Measurements from ENCODE around the gene ERI3.

Gene ERI3

DNA sequence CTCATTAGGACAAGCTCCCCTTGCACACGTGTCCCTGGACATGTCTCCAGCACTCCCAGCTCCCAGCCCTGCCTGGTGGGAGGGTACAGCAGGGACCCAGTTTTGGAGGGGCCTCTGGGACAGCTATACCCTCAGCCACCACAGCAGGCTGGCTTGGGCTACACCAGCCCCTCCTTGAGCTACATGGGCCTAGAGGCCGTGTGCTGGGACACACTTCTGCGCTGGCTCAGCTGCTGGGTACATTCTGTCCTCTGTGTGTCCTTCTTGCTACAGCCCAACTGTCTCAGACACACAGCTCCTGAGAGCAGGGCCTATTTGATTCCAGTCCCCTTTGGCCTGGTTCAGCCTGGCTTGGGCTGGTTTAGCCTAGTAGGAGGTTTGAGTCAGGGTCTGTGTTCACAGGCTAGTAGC is 115.1 kb downstream of the ERI3 start:
- TF ChIP-seq, protein P1, sequence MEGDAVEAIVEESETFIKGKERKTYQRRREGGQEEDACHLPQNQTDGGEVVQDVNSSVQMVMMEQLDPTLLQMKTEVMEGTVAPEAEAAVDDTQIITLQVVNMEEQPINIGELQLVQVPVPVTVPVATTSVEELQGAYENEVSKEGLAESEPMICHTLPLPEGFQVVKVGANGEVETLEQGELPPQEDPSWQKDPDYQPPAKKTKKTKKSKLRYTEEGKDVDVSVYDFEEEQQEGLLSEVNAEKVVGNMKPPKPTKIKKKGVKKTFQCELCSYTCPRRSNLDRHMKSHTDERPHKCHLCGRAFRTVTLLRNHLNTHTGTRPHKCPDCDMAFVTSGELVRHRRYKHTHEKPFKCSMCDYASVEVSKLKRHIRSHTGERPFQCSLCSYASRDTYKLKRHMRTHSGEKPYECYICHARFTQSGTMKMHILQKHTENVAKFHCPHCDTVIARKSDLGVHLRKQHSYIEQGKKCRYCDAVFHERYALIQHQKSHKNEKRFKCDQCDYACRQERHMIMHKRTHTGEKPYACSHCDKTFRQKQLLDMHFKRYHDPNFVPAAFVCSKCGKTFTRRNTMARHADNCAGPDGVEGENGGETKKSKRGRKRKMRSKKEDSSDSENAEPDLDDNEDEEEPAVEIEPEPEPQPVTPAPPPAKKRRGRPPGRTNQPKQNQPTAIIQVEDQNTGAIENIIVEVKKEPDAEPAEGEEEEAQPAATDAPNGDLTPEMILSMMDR (IDR thresholded peaks at IDR 0.05; ENCODE audit: low read length), result no peak
- no peak for TF ChIP-seq EZH2 (IDR thresholded peaks at IDR 0.05; ENCODE audit: borderline replicate concordance, low read length)
- Histone ChIP-seq H3K9me2 (ENCODE audit: low read depth, low read length) (no peaks in the 10 kb centered on the region), H3K9ac (ENCODE audit: low read length) (no peak overlapping the region), H3K4me1 (ENCODE audit: insufficient read depth, low read length, severe bottlenecking) (no peaks in the 10 kb centered on the region), H3K79me2 (ENCODE audit: insufficient read depth, low read length) (no peaks in the 10 kb centered on the region), H3F3A (ENCODE audit: insufficient read depth, low read length) (no peaks in the 10 kb centered on the region), H4K20me1 (ENCODE audit: insufficient read depth, low read length) (no peaks in the 10 kb centered on the region), H3K9me3 (ENCODE audit: low read length) (no peaks in the 10 kb centered on the region), H3K36me3 (ENCODE audit: insufficient read depth, low read length) (no peaks in the 10 kb centered on the region), H3K4me2 (ENCODE audit: low read length) (no peak overlapping the region), H2AFZ (ENCODE audit: low read length) (no peak overlapping the region), H3K4me3 (ENCODE audit: low read depth, low read length, poor library complexity, severe bottlenecking) (no peak overlapping the region), H3K27me3 (ENCODE audit: insufficient read depth, low read length) (no peaks in the 10 kb centered on the region), H3K27ac (ENCODE audit: low read depth, low read length, poor library complexity, severe bottlenecking) (no peak overlapping the region)

DNA sequence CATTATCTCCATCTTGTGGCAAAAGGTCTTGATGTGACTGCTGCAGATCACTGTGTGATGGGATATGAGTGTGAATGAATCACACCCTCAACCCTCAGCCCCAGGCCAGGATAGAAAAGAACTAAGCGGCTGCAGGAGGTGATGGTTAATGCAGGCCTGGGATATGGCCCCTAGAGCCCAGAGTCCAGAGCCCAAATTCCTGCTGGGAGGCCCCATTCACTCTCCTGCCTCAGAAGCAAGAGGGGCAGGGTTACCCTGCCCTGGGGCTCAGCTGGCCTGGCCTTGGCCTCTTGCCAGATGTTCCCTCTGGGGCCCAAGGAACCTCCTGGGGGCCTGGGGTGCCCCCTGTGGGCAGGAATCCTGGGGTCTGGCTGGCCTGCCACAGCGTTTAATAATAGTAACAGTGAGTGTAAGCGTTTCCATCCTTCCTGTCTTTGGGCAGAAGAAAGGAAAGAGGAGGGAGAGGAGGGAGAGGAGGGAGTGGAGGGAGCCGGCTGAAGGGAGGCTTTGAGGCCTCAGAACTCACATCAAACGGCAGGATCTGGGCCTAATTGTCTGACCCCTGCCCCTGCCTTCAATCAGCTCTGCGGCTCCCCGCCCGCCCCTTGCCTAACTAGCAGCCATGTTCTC is 115.6 kb downstream of the ERI3 start:
- Histone ChIP-seq H3K4me1 (ENCODE audit: insufficient read depth, low read length, severe bottlenecking) (no peaks in the 10 kb centered on the region), H3K27ac (ENCODE audit: low read depth, low read length, poor library complexity, severe bottlenecking) (no peak overlapping the region)

DNA sequence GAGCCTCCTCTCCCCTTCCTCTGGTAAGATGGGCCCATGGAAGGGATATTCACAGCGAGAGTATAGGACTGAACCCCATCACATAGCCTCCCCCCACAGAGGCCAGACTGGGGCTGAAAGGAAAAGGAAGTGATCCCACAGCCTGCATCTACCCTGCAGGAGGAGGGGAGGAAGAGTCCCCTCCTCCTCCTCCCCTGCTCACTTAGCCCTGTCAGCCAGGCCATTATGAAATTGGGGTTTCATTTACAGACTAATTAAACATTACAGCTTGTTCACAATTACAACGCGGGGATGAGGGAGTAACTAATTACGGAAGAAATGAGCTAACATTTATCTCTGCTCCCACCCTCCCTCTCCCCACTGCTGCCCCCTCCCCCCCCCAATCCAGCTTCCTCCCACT is 116.4 kb downstream of the ERI3 start:
- Histone ChIP-seq H3K9me2 (ENCODE audit: low read depth, low read length) (no peaks in the 10 kb centered on the region), H3K9ac (ENCODE audit: low read length) (no peak overlapping the region), H3K36me3 (ENCODE audit: insufficient read depth, low read length) (no peaks in the 10 kb centered on the region), H3K79me2 (ENCODE audit: insufficient read depth, low read length) (no peaks in the 10 kb centered on the region), H3K4me2 (ENCODE audit: low read length) (no peak overlapping the region), H3K9me3 (ENCODE audit: low read length) (no peaks in the 10 kb centered on the region), H3K4me1 (ENCODE audit: insufficient read depth, low read length, severe bottlenecking) (no peaks in the 10 kb centered on the region), H3K4me3 (ENCODE audit: low read depth, low read length, poor library complexity, severe bottlenecking) (no peak overlapping the region), H4K20me1 (ENCODE audit: insufficient read depth, low read length) (no peaks in the 10 kb centered on the region), H3F3A (ENCODE audit: insufficient read depth, low read length) (no peaks in the 10 kb centered on the region), H3K27ac (ENCODE audit: low read depth, low read length, poor library complexity, severe bottlenecking) (no peak overlapping the region), H2AFZ (ENCODE audit: low read length) (no peak overlapping the region), H3K27me3 (ENCODE audit: insufficient read depth, low read length) (no peaks in the 10 kb centered on the region)
- TF ChIP-seq EZH2 (IDR thresholded peaks at IDR 0.05; ENCODE audit: borderline replicate concordance, low read length), result no peak
- TF ChIP-seq, protein P1 (IDR thresholded peaks at IDR 0.05; ENCODE audit: low read length), result no peak

More for the DNA sequence above, 115.6 kb downstream of the ERI3 start:
- Histone ChIP-seq H4K20me1 (ENCODE audit: insufficient read depth, low read length) (no peaks in the 10 kb centered on the region), H3K9me2 (ENCODE audit: low read depth, low read length) (no peaks in the 10 kb centered on the region), H2AFZ (ENCODE audit: low read length) (no peak overlapping the region), H3K9ac (ENCODE audit: low read length) (no peak overlapping the region), H3K4me3 (ENCODE audit: low read depth, low read length, poor library complexity, severe bottlenecking) (no peak overlapping the region), H3K9me3 (ENCODE audit: low read length) (no peaks in the 10 kb centered on the region), H3K27me3 (ENCODE audit: insufficient read depth, low read length) (no peaks in the 10 kb centered on the region), H3K36me3 (ENCODE audit: insufficient read depth, low read length) (no peaks in the 10 kb centered on the region), H3F3A (ENCODE audit: insufficient read depth, low read length) (no peaks in the 10 kb centered on the region), H3K79me2 (ENCODE audit: insufficient read depth, low read length) (no peaks in the 10 kb centered on the region), H3K4me2 (ENCODE audit: low read length) (no peak overlapping the region)
- no peak for TF ChIP-seq EZH2 (IDR thresholded peaks at IDR 0.05; ENCODE audit: borderline replicate concordance, low read length)
- TF ChIP-seq, protein P1 (IDR thresholded peaks at IDR 0.05; ENCODE audit: low read length), result no peak
